HG02623 (cell line): Measurements from ENCODE around the gene PUS1.
"Not testable (repeated sequence)": the region's sequence is repeated elsewhere in the genome, so short reads cannot be mapped to it uniquely, and the experiment has no call there.

Experiments used
- ATAC-seq: cut with Tn5 transposase; IDR thresholded peaks from one replicate; pipeline ENCODE4 v1.9.1; 2021; ENCODE audit warnings: moderate library complexity; ENCODE audit not compliant: unreplicated experiment

The PUS1 gene

DNA sequence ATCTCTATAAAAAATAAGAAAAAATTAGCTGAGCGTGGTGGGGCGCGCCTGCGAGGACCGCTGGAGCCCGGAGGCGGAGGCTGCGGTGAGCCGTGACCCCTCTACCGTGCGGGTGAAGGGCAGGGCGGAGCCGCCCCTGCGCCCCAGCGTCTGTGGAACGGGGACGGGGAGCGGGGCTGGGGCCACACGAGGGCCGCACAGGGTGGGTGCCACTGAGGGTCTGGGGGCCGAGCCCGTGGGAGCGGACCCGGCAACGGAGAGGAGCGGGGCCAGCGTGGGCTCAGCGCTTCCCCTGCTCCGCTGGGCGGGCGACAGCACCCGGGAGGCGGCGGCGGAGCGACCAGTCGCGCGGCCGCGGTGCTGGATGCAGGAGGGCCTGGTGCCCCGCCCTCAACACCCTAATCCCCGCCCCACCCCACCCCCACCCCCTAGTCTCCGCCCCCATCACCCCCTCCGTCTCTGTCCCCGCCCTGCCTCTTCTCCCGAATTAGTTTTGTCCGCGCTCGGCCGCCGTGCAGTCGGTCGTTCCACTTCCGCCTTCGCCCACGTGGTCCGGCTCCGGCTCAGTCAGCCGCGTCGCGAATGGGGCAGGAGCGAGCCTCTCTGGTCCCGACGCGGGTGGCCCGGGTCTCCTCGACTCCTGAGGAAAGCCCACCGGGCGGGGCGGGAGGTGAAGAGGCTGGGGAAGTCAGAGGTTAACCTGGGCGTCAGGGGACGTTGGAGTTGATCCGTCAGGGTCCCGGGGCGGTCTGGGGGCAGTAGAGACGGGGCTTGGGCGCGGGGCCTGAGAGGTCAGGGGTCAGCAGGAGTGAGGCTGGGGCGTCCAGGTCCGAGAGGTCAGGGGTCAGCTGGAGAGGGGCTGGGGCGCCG, at the start of gene PUS1:
Gene PUS1, plus strand, starts transcription at position 566 of the 870 bp plus-strand sequence. CDS start 447 bp downstream, outside the sequence.
- peak; percentile 55 for ATAC-seq

DNA sequence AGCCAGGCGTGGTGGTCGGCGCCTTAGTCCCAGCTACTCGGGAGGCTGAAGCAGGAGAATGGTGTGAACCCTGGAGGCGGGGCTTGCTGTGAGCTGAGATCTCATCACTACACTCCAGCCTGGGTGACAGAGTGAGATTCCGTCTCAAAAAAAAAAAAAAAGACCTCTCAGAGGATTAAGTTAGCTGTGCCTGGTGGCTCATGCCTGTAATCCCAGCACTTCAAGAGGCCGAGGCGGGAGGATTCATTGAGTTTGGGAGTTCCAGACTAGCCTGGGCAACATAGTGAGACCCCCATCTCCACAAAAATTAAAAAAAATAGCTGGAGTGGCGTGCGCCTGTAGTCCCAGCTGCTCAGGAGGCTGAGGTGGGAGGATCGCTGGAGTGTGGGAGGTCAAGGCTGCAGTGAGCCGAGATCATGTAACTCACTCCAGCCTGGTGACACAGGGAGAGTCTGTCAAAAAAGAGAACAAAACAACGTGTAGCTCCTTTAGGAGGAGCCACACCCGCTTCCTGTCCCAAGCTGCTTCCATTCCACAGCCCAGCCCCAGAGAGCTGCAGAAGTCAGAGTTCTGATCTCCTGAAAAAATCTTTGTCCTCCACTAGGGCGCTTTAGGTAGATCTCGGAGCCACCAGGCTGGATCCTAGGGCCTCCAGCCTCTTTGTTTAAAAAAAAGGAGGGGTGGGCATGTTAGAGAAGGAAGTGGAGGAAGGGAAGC, 46.1 kb upstream of the PUS1 start:
- ATAC-seq = no peak

DNA sequence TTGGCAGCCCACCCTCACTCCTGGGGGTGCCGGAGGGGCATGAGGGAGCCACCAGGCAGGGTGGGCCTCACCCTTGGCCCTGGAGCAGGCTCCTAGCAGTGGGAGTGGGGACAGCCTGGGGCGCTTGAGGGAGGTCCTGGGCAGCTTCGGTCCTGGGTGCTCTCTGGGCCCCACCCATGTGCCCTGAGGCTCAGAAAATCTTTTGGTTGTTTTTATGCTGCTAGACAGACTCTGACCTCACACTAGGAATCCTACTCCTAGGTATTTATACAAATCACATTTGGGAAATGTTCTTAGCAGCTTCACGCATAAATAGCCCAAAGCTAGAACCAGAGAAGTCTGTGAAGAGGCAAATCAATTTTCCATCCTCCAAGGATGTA, 45.6 kb upstream of the PUS1 start:
- ATAC-seq = no peak

DNA sequence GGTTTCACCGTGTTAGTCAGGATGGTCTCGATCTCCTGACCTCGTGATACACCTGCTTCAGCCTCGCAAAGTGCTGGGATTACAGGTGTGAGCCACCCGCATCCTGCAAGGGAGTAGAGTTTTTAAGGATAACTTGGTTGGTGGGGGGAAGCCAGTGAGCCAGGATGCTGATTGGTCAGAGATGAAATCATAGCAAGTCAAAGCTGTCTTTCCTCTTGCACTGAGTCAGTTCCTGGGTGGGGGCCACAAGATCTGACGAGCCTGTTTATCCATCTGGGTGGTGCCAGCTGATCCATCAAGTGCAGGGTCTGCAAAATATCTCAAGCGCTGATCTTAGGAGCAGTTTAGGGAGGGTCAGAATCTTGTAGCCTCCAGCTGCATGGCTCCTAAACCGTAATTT, 44.0 kb upstream of the PUS1 start:
- not testable (repeated sequence) for ATAC-seq

DNA sequence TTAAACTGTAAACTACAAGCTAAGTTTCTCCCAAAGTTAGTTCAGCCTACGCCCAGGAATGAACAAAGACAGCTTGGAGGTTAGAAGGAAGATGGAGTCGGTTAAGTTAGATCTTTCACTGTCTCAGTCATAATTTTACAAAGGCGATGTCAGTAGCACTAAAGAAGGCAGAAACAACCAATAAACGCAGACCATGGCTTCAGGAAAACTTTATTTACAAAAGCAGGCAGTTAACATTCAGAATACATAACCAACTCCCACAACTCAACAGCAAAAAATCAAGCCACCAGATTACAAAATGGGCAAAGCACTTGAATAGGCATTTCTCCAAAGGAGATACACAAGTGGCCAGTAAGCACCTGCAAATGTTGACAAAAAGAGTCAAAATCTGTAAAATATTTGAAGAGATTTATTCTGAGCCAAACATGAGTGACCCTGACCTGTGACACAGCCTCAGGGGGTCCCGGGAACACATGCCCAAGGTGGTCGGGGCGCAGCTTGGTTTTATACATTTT, 43.5 kb upstream of the PUS1 start:
- ATAC-seq = no peak

DNA sequence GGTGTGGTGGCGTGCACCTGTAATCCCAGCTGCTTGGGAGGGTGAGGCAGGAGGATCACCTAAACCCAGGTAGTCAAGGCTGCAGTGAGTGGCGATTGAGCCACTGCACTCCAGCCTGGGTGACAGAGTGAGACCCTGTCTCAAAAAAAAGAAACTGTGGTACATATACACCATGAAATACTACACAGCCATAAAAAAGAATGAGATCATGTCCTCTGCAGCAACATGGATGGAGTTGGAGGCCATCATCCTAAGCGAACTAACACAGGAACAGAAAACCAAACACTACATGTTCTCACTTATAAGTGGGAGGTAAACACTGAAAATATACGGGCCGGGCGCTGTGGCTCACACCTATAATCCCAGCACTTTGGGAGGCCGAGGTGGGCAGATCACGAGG, 37.4 kb upstream of the PUS1 start:
- not testable (repeated sequence) for ATAC-seq

DNA sequence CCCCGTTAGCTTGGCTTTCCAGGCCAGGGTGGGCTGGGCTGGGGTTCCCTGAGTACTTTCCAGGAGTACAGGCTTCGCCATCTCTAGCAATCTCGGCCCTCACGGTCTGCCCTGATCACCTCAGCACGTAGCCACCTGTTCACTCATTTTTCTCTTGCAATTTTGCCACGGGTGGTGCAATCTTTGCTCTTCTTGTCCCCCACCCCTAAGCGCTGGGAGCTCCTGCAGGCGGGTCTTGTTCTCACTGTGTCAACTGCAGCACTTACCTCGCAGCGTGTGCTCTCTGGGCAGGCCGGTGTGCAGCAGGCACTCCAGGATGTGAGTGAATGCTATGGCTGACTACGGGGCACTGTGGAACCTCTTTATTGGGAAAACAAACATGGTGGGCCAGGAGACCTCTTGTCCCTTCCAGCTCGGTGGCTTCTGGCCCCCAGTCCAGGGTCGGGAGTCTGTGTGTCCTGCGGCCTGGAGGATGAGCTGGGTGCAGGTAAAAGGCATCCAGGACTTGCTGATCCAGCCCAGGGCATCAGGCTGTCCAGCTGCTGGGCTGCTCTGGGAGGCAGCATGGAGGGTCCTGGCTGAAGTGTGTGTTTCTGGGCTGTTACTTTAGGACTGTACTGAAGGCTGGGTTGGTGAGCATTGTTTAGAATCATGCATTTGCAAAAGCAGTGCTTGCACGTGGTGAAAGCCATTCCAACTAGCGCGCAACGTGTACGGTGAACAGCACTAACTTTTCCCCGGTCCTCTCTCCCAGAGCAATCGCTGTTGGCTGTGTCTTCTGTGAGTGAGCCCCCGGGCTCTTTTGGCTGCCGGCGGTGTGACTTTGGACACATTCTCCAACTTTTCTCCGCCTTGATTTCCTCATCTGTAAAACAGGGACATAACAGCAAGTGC, 36.1 kb upstream of the PUS1 start:
- ATAC-seq = no peak

DNA sequence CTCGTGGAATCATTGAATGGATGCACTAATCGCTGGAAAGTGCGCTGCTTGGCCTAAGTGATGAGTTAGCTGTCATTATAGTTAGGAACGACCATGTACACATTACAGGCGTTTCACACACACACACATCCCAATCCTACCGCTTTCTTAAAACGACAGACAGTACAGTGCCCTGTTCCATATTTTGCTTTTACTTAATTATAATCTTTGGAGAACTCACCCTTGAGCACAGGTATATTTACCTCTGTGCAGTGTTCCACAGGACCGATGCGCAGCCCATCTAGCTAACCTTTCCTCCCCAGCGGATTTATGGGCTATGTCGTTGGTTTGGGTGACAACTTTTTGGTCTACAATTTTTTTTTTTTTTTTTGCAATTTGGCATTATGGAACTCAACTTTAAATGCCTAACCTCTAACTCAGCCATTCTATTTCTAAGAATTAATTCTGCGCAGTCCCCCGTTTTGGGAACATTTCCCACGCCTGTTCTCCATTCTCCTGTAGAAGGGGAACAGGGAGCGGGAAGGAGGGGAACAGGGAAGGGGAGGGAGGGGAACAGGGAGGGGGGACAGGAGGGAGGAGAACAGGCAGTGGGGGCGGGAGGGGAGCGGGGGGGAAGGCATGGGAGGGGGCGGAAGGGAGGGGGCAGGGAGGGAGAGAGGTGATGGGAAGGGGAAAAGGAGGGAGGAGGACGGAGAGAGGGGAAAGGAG, 35.3 kb upstream of the PUS1 start:
- no peak for ATAC-seq

DNA sequence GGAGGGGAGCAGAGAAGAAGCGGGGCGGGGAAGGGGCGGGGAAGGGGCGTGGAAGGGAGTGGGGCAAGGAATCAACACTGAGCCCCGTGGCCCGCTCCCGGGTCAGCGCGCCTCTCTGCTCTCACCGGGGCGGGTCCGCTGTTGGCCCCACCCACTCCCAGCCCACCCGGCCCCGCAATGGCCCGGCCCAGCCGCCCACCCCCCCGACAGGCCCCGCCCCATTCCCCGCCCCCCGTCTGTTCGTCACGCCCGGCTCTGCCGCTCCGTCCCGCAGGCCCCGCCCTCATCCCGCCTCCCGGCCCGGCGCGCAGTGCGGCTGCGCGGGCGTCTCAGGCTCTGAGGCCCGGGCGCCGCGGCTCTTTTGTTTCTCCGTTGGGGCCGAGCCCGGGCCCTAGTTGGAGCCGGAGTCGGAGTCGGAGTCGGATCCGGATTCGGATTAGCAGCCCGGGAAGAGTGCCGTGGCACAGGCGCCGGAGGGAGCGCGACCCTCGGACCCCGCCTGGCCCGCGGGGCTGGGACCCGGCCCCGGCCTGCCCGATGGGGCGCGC, 34.7 kb upstream of the PUS1 start, which contains the start of gene ULK1:
Gene ULK1, plus strand, starts transcription at position 310 of the 548 bp plus-strand sequence. CDS start 380 bp downstream, outside the sequence.
- ATAC-seq = peak; percentile 62

DNA sequence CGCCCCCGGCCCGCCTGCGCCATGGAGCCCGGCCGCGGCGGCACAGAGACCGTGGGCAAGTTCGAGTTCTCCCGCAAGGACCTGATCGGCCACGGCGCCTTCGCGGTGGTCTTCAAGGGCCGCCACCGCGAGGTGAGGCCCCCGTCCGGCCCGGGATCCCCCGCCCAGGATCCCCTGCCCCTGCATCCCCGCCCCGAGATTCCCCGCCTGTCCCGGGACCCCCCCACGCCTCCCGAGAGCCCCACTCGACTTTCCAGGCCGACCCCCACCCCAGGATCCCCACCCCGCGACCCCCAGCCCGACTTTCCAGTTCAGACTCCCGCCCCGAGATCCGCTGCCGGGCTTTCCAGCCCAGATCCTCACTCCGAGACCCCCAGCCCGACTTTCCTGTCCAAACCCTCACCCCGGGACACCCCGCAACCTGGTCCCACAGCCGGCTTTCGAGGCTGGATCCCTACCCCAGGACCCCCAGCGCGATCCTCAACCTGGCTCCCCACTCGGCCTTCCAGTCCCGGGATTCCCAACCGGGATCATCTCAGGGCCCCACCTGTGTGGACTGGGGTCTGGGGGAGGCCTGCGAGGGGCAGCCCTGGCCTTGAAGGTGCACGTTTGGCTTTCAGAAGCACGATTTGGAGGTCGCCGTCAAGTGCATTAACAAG, 34.0 kb upstream of the PUS1 start:
- no peak for ATAC-seq

DNA sequence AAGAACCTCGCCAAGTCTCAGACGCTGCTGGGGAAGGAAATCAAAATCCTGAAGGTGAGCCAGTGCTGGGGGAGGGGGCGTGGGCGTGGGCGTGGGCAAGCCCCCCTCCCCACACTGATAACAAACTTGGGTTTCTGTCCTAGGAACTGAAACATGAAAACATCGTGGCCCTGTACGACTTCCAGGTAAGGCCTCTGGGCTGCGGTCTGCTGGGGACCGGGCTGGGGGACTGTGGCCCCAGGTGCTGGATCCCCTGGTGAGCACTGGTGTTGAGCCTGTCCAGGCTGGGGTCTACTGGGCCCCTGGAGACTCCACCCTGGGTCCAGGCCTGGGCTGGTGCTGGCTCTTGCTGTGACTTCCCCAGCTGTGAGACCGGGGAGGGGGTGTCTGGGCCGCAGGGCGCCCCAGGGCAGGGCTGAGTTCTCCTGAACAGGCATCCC, 33.4 kb upstream of the PUS1 start:
- peak; percentile 5 for ATAC-seq

DNA sequence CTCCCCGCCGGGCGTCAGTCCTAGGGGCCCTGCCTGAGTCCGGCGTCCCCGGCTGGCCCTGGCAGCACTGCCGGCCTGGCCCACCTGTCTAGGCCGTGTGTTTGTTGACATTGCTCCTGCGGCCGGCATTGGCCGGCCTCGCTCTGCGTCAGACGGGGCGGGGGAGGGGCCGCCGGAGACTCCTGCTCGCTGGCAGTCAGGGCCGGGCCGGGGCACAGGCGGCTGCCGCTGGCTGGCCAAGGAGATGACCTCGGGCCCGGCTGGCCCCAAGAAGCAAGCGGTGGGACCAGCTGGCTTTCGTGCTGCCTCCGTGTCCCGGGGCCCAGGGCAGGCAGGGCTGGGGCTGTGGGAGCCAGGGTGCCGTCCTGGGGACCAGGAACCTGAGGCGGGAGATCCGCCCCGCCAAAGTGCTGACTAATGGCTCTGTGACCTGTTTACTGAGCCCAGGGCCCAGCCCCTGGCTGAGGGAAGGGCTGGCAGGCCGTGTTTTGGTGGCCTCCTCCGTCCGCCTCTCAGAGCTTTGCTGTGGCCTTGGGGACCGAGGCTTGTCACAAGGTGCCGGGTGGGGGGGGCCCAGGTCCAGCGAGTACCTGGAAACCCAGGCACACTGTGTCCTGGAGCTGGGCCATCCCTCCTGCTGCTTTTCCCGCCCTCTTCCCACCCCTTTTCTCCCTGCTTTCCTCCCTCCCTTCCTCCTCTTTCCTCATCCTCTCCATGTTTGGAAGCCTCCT, 32.8 kb upstream of the PUS1 start:
- ATAC-seq = peak; percentile 50

DNA sequence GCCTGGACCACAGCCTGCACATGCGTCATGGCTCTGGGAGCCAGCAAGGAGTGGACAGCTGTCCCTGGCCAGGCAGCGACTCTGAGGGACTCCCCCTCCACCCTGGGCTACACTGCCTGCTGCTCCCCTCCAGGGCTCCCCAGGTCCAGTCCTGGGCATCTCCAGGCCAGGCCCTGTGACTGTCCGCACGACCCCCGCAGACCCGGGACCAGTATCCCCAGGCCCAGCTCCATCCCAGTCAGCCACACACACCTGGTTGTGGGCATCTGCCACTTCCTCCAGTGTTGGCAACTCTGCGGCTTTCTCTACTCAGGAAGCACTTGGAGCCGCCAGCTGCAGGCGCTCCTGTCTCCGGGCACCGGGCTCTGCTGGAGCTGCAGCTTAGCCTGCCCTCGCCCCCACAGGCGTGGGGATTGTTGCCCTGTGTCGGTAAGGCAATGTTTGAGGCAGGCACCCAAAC, 32.2 kb upstream of the PUS1 start:
- ATAC-seq = no peak

DNA sequence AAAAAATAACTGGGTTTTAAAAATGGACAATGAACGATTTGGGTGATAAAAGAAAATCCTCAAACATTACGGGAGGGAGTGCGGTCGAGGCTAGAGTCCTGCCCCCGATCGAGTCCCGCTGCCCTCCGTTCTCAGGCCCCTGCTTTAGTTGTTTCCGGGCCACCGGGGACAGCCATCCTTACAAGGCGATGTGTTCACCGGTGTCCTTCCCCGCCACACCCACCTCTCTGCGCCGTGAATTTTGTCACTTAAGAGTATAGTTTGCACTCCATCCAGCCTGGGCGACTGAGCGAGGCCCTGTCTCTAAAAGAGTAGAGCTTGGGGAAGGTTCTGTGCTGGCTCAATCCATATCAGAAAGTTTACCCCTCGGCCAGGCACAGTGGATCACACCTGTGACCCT, 31.8 kb upstream of the PUS1 start:
- no peak for ATAC-seq

DNA sequence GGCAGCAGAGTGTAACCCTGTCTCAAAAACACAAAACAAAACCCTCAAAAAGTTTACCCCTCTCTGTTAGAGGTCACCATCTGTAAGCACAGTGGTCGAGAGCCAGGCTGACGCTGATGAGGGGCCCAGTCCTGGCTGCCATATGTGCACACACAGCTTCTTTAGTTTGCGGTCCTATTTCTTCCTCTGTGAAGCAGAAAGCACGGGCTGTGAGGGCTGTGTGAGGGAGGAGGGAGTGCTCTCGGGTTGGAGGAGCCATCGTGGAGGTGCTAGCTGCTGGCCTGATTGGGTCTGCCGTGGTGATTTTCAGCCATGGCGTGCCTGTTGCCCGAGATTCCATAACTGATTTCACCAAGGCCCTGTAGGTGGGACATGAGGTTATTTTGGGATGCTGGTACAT, 31.2 kb upstream of the PUS1 start:
- ATAC-seq = no peak

DNA sequence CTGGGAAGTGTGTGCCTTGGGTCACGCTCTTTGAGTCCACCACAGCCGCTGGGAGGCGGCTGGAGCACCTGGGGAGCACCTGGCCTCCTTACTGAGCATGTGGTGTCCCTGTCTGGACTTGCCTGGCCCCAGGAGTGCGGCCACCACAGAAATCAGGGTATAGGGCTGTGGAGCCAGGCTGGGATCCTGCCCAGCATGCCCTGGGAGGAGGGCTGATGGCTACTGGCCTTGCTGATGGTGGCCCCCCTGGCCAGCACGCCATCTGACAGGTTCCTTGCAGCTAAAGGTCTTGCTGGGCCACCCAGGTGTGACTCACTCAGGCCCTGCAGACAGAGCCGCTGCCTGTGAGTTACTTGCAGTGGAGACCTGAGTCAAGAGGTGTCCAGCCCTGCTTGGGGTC, 28.7 kb upstream of the PUS1 start:
- ATAC-seq = no peak

DNA sequence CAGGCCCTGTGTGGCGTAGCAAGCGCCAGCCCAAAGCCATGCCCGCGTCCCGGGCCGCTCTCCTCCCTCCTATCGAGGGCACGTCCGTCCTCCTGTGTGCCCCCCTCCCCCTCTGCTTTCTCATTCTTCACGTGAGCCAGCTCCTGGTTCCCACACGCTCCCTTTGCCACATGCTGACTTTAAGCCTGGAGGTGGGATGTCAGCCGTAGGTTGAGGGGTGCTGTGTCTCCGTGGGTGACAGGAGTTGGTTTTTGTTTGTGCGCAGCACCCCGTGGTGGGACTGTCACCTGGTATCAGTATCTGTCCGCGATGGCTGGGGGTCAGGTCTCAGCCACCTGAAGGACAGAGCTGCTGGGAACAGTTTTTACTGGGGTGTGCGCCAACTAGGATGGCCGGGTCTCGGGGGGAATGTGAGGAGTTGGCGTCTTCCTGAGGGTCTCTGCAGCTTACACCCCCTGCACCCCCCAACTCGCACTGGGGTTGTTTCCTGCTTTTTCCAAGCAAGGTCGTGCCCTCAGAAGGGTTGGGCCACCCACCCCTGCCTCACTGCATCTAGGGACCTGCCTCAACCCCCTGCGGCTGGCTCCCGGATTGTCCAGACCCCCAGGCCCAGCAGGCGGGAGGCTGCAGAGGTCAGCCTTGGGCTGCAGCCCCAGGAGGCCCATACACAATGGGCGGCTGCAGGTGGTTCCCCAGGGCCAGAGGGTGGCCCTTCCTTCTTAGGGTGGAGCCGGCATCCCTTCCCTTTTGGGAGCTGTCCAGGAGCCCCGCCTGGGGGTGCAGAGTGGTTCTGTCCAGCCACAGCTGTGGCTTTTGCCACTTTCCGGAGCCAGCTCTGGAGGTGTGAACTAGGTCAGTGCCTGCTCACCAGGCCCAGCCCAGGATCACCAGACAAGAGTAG, 27.4 kb upstream of the PUS1 start:
- ATAC-seq = no peak
